OCI-LY1 (cell line): Measurements from ENCODE around the gene ARL15.

ENCODE experiments used
- CTCF ChIP-seq: fragments of 200-600 bp; sonication (generic), shearing (Covaris generic); IDR thresholded peaks from 2 replicates; pipeline ENCODE4 v1.5.1; 2017; ENCODE audit warnings: mild to moderate bottlenecking, antibody characterized with exemption, low read length, moderate library complexity, mixed read lengths
- EZH2 ChIP-seq: fragments of 200-600 bp; sonication (generic), shearing (Covaris generic); IDR thresholded peaks from 2 replicates; pipeline ENCODE4 v1.8.0; 2017; ENCODE audit warnings: borderline replicate concordance, mixed run types, mild to moderate bottlenecking, antibody characterized with exemption, low read length, moderate library complexity, mixed read lengths

GRCh38 chr5:54306893-54307292 lies 3.5 kb downstream of the ARL15 start:
- TF ChIP-seq CTCF: no peak
- TF ChIP-seq EZH2: no peak
